ENCODE results near the gene GDPD5. TPM values are rescaled to one million over a fixed set of nuclear protein-coding genes. Genes with fewer than 3 reads are reported as not detected.

The GDPD5 gene
- total and polyA plus RNA-seq, 10 of the 15 experiments (the other 5 are each of a cell fraction or from before 2014, with no cell fraction given): 0.10 to 30.0 (median 6.7) TPM

GRCh38 chr11:75532200-75533048, 6.7 kb upstream of the GDPD5 start (continued):
- TF ChIP-seq REST (IDR thresholded peaks at IDR 0.05; ENCODE audit: low read depth, low read length): no peak
- no peak for TF ChIP-seq SIN3A (IDR thresholded peaks at IDR 0.05; ENCODE audit: low read depth, low read length)
- TF ChIP-seq, protein P1, sequence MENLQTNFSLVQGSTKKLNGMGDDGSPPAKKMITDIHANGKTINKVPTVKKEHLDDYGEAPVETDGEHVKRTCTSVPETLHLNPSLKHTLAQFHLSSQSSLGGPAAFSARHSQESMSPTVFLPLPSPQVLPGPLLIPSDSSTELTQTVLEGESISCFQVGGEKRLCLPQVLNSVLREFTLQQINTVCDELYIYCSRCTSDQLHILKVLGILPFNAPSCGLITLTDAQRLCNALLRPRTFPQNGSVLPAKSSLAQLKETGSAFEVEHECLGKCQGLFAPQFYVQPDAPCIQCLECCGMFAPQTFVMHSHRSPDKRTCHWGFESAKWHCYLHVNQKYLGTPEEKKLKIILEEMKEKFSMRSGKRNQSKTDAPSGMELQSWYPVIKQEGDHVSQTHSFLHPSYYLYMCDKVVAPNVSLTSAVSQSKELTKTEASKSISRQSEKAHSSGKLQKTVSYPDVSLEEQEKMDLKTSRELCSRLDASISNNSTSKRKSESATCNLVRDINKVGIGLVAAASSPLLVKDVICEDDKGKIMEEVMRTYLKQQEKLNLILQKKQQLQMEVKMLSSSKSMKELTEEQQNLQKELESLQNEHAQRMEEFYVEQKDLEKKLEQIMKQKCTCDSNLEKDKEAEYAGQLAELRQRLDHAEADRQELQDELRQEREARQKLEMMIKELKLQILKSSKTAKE (IDR thresholded peaks at IDR 0.05; ENCODE audit: low read depth, poor library complexity, severe bottlenecking): peak; percentile 20
- no peak for TF ChIP-seq RBBP5 (conservative IDR thresholded peaks at IDR 0.05)
- TF ChIP-seq CHD4 (IDR thresholded peaks at IDR 0.05): no peak
- no peak for TF ChIP-seq SUZ12 (IDR thresholded peaks at IDR 0.05; ENCODE audit: unreplicated experiment)
